HG03095 (cell line): Measurements from ENCODE around the gene DEFB108B.
"Not testable (repeated sequence)": the region's sequence is repeated elsewhere in the genome, so short reads cannot be mapped to it uniquely, and the experiment has no call there.

ENCODE experiments used
- ATAC-seq: cut with Tn5 transposase; IDR thresholded peaks from one replicate; pipeline ENCODE4 v1.9.1; 2021; ENCODE audit warnings: moderate library complexity; ENCODE audit not compliant: unreplicated experiment

The DEFB108B gene

GRCh38 chr11:71813481-71814355 lies 19.3 kb upstream of the DEFB108B start:
- not testable (repeated sequence) for ATAC-seq

GRCh38 chr11:71821539-71821938 lies 11.5 kb upstream of the DEFB108B start:
- ATAC-seq, result not testable (repeated sequence)

- not testable (repeated sequence) for ATAC-seq
Measured at GRCh38 chr11:71829247-71829646, 3.8 kb upstream of the DEFB108B start.

GRCh38 chr11:71829686-71830085 lies 3.3 kb upstream of the DEFB108B start:
- ATAC-seq, result not testable (repeated sequence)

- ATAC-seq, result not testable (repeated sequence)
Measured at GRCh38 chr11:71842720-71843119, 9.7 kb downstream of the DEFB108B start.

- not testable (repeated sequence) for ATAC-seq
Measured at GRCh38 chr11:71843355-71843754, 10.4 kb downstream of the DEFB108B start.

GRCh38 chr11:71843858-71844257 lies 10.9 kb downstream of the DEFB108B start:
- ATAC-seq, result no peak

GRCh38 chr11:71853895-71854294 lies 20.9 kb downstream of the DEFB108B start:
- not testable (repeated sequence) for ATAC-seq

- not testable (repeated sequence) for ATAC-seq
Measured at GRCh38 chr11:71855880-71856279, 22.9 kb downstream of the DEFB108B start.

GRCh38 chr11:71860835-71861234 lies 27.8 kb downstream of the DEFB108B start:
- ATAC-seq, result not testable (repeated sequence)

- ATAC-seq, result not testable (repeated sequence)
Measured at GRCh38 chr11:71863978-71864627, 31.1 kb downstream of the DEFB108B start.

GRCh38 chr11:71867209-71867608 lies 34.2 kb downstream of the DEFB108B start:
- not testable (repeated sequence) for ATAC-seq

GRCh38 chr11:71869931-71870330 lies 36.9 kb downstream of the DEFB108B start:
- ATAC-seq, result not testable (repeated sequence)

GRCh38 chr11:71870661-71871060 lies 37.7 kb downstream of the DEFB108B start:
- not testable (repeated sequence) for ATAC-seq

- ATAC-seq, result not testable (repeated sequence)
Measured at GRCh38 chr11:71876262-71876661, 43.3 kb downstream of the DEFB108B start.

- ATAC-seq, result not testable (repeated sequence)
Measured at GRCh38 chr11:71878059-71878458, 45.1 kb downstream of the DEFB108B start, which contains the start of gene DEFB131B. DEFB131B (plus strand) TSS chr11:71878453; CDS start chr11:71878453, 0 bp downstream.

GRCh38 chr11:71885806-71886205 lies 52.8 kb downstream of the DEFB108B start:
- ATAC-seq, result not testable (repeated sequence)
